Duodenal mucosa (tissue), 2 donors: Measurements from ENCODE around the gene ATP1B4.

ENCODE experiments used
- H3K27ac ChIP-seq: one replicate; pipeline ENCODE4 v1.7.0; 2013; ENCODE audit warnings: low read depth, low read length
- H3K27me3 ChIP-seq, 2 donors: one replicate each; pipeline ENCODE4 v1.7.0; 2013; ENCODE audit warnings: low read length in 2 of 2, control low read depth in 1 of 2; ENCODE audit not compliant: insufficient read depth in 2 of 2, control insufficient read depth in 1 of 2
- H3K36me3 ChIP-seq, 2 donors: one replicate each; pipeline ENCODE4 v1.7.0; 2013; ENCODE audit warnings: low read length in 2 of 2, control low read depth in 1 of 2; ENCODE audit not compliant: insufficient read depth in 2 of 2, control insufficient read depth in 1 of 2
- H3K4me1 ChIP-seq, 2 donors: one replicate each; pipeline ENCODE4 v1.7.0; 2013; ENCODE audit warnings: low read length in 2 of 2, control low read depth in 1 of 2; ENCODE audit not compliant: insufficient read depth in 2 of 2, control insufficient read depth in 1 of 2
- H3K4me3 ChIP-seq, 2 donors: one replicate each; pipeline ENCODE4 v1.7.0; 2013; ENCODE audit warnings: low read length in 2 of 2, low read depth in 1 of 2
- H3K9ac ChIP-seq, 2 donors: one replicate each; pipeline ENCODE4 v1.7.0; 2013; ENCODE audit warnings: low read length in 2 of 2, low read depth in 1 of 2
- H3K9me3 ChIP-seq, 2 donors: one replicate each; pipeline ENCODE4 v1.7.0; 2013; ENCODE audit warnings: low read length in 2 of 2, control low read depth in 1 of 2; ENCODE audit not compliant: control insufficient read depth in 1 of 2

The ATP1B4 gene

DNA sequence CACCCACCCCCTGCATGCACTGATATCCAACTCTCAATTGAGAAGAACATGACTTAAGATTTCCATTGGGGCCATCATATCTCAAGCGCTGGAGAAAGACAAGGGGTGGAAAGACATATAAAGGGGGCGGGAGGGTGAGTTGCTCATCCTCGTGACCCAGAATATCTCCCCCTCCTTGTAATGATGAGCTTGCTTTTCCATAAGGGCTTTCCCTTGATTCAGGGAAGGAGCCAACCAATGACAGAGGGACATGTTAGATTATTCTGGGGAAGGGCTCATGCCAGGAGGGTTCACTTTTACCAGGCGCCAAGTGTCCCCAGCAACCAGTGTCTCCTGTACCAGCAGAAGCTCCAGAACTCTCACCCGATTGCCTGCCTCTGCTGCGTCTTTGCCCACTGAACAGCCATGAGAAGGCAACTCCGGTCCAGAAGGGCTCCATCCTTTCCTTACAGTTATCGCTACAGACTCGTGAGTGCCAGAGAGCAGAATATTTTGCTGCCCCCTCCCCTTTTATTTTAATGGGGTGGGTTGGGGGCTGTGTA lies at the start of gene ATP1B4:
Gene ATP1B4 (plus strand): TSS at position 326 of the 542 bp plus-strand sequence. CDS start 80 bp downstream, at position 406.
- Histone ChIP-seq H3K4me3 (no peak within 1 kb of the TSS), H3K9ac (no peak within 1 kb of the TSS), H3K27me3 (no peaks in the 10 kb centered on the region), H3K4me1 (no peaks in the 10 kb centered on the region), H3K9me3 (no peaks in the 10 kb centered on the region), H3K27ac (no peak within 1 kb of the TSS), H3K36me3 (no peaks in the 10 kb centered on the region)

DNA sequence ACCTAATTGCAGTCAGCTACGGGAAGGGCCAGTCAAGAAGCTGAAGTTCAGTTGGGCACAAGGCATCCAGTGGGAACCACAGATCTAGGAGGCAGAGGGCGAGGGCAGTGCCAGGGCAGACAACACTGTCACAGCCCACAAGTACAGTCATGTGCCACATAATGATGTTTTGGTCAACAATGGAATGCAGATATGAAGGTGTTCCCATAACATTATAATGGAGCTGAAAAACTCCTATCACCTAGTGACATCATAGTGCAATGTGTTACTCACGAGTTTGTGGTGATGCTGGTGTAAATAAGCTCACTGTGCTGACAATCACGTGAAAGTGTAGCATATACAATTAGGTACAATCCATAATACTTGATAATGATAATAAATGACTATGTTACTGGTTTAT lies 46.1 kb upstream of the ATP1B4 start:
- H3K9ac ChIP-seq, result no peak overlapping the region
- H3K27ac ChIP-seq, result no peak overlapping the region
- no peak overlapping the region for H3K4me3 ChIP-seq
- H3K4me1 ChIP-seq, result peaks cover 0 to 2% of the 10 kb centered on the region in 2 donors
- H3K36me3 ChIP-seq, result no peaks in the 10 kb centered on the region
- no peaks in the 10 kb centered on the region for H3K9me3 ChIP-seq
- H3K27me3 ChIP-seq, result peaks cover 9 to 33% of the 10 kb centered on the region in 2 donors

DNA sequence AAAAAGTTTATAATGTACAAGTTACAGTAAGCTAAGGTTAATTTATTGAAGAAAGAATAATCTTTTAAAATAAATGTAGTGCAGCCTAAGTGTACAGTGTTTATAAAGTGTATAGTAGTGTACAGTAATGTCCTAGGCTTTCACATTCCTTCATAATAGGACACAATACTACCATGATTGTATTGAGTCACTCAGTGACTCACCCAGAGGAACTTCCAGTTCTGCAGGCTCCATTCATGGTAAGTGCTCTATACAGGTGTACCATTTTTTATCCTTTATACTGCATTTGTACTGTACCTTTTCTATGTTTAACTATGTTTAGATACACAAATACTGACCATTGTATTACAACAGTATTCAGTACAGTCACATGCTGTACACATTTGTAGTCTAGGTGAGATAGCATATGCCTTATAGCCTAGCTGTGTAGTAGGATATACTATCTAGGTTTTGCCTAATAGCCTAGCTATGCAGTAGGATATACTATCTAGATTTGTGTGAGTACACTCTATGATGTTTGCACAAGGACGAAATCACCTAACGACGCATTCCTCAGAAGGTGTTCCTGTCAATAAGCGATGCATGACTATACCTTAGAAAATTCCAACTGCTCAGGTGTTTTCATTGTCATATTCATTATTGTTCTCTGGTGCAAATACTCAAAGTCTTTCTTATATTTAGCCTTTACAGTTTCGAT lies 45.2 kb upstream of the ATP1B4 start:
- Histone ChIP-seq H3K4me1 (no peaks in the 10 kb centered on the region), H3K27me3 (peaks cover 6 to 26% of the 10 kb centered on the region in 2 donors), H3K27ac (no peak overlapping the region), H3K9me3 (no peaks in the 10 kb centered on the region), H3K36me3 (no peaks in the 10 kb centered on the region), H3K4me3 (no peak overlapping the region), H3K9ac (no peak overlapping the region)

DNA sequence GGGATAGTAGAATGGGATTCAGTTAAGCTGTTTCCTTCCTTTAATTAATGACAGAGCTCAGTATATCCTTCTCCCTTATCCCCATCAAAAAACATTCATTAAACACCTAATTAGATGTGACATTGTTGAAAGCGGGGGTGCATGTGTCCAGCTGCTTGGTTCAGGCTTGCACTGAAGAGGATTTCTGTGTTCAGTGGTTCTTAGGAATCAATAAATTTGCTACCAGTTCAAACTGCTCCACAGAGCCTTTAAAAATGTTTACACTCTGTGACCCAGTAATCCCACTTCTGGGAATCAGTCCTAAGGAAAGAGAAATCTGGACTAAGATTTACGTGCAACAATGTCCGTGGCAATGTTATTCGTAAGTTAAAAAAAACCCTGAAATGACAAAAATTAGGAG lies 43.5 kb upstream of the ATP1B4 start:
- Histone ChIP-seq H3K36me3 (no peaks in the 10 kb centered on the region), H3K27me3 (peaks cover 0 to 17% of the 10 kb centered on the region in 2 donors), H3K9me3 (no peaks in the 10 kb centered on the region), H3K27ac (no peak overlapping the region), H3K4me3 (no peak overlapping the region), H3K4me1 (no peaks in the 10 kb centered on the region), H3K9ac (no peak overlapping the region)

DNA sequence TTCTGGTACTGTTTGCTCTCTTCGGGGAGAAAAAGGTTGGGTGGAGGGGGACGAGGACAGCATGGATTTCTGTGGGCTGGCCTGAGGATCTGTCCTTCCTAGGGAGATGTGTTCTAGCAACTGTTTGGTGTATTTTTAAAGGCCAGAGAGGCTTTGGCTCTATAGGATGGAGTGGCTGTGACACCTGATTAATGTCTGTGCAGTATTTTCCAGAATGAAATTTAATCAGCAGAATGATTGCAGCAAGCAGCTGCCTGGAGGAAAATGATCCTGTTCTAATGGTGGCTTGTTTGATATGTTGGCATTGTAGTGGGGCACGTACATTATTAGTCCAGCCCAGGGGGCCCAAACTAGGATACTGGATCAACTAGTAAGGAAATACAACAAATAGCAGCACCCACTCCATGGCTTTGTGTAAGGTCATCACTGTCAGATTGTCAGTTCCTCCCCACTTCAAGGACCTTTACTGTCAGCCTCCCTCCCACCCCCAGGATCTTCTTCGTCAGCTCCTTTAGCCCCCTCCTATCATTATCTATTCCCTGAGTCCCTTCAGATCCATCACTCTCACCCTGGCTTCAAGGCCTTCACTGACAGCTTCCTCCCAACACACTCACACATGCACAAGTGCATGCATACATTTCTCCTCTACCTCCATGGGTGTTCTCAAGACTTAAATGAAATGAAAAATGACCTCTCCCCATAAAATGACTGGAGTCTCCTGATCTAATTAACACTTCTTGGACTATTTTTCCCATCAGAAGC lies 40.2 kb upstream of the ATP1B4 start:
- Histone ChIP-seq H3K4me3 (no peak overlapping the region), H3K9ac (no peak overlapping the region), H3K27ac (no peak overlapping the region)

DNA sequence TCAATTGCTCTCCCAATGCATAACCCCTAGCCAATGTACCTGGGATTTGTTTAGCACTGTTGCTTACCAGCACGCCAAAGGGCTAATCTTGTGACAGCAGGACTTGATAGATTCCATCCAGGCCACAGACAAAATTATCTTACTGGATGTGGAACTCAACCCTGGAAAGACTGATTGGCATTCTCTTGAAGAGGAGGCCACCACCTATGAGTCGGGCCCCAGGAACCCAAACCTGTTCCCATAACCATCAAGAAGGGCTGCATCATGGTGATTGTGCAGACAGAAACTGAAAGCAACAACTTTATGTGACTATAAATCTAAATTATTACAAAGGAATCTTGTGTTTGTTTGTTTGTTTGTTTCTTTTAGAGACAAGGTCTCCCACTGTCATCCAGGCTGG lies 30.8 kb upstream of the ATP1B4 start:
- no peaks in the 10 kb centered on the region for H3K27me3 ChIP-seq
- no peak overlapping the region for H3K27ac ChIP-seq
- H3K4me3 ChIP-seq, result no peak overlapping the region
- no peaks in the 10 kb centered on the region for H3K4me1 ChIP-seq
- H3K9ac ChIP-seq, result no peak overlapping the region
- H3K36me3 ChIP-seq, result no peaks in the 10 kb centered on the region
- no peaks in the 10 kb centered on the region for H3K9me3 ChIP-seq

More for the DNA sequence above, 40.2 kb upstream of the ATP1B4 start:
- Histone ChIP-seq H3K4me1 (no peaks in the 10 kb centered on the region), H3K36me3 (no peaks in the 10 kb centered on the region), H3K27me3 (peaks cover 0 to 17% of the 10 kb centered on the region in 2 donors), H3K9me3 (no peaks in the 10 kb centered on the region)

DNA sequence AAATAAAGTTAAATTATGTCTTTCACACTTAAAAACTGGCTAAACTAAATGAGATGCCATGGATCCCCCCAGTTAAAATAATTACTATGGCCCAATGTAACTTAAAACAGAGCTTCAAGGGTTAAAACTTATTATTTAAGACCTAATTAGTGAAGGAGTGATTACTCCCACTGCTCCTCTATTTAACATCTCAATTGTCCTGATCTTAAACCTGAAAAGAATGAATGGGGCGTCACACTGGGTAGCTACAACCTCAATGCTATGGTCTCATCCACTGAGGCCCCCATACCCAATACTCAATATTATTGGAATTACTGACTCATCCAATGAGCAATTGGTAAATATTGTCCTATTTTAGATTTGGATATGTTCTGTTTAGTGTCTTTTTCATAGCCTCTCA lies 29.5 kb upstream of the ATP1B4 start:
- no peak overlapping the region for H3K9ac ChIP-seq
- no peaks in the 10 kb centered on the region for H3K36me3 ChIP-seq
- H3K27me3 ChIP-seq, result no peaks in the 10 kb centered on the region
- H3K27ac ChIP-seq, result no peak overlapping the region
- H3K9me3 ChIP-seq, result peaks cover 0 to 10% of the 10 kb centered on the region in 2 donors
- no peak overlapping the region for H3K4me3 ChIP-seq
- no peaks in the 10 kb centered on the region for H3K4me1 ChIP-seq

DNA sequence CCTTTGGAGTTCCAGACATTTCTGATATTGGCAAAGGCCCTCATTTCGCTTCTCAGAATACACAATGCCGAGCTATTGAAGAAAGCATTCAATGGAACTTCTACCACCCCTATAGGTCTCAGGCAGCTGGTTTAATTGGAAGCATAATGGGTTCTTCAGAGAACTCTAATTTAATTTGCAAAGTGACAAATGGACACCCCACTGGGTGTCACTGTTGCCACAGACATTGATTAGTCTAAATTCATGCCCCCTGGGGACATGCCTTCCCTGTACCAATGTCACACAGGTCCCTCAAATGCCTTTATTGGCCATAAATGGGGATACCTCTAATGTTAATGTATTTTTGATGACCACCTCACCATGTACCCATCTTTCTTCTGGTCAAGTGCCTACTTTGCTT lies 27.7 kb upstream of the ATP1B4 start:
- H3K27me3 ChIP-seq, result no peaks in the 10 kb centered on the region
- H3K27ac ChIP-seq, result no peak overlapping the region

DNA sequence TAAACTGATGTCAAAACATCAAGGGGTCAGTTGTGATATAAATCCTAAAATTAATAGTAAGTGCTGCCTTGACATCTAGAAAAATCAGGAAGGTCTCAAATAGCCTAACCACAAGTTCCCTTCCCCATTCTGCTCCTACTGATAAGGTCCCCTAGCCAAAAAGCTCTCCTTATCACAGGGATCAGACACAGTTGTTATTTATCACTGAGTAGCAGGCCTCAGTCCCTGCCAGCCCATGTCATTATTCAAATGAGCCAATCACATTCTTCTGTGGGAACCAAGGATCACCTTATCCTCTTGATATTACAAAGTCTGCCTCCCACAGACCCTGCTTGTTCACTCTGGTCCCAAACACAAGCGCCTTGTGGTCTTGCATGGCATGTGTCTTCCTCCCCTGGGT lies 27.3 kb upstream of the ATP1B4 start:
- Histone ChIP-seq H3K9ac (no peak overlapping the region), H3K4me1 (no peaks in the 10 kb centered on the region), H3K4me3 (no peak overlapping the region), H3K36me3 (no peaks in the 10 kb centered on the region), H3K27me3 (no peaks in the 10 kb centered on the region), H3K9me3 (peaks cover 0 to 10% of the 10 kb centered on the region in 2 donors), H3K27ac (no peak overlapping the region)

More for the DNA sequence above, 27.7 kb upstream of the ATP1B4 start:
- Histone ChIP-seq H3K4me3 (no peak overlapping the region), H3K36me3 (no peaks in the 10 kb centered on the region), H3K9me3 (peaks cover 0 to 10% of the 10 kb centered on the region in 2 donors), H3K9ac (no peak overlapping the region), H3K4me1 (no peaks in the 10 kb centered on the region)

DNA sequence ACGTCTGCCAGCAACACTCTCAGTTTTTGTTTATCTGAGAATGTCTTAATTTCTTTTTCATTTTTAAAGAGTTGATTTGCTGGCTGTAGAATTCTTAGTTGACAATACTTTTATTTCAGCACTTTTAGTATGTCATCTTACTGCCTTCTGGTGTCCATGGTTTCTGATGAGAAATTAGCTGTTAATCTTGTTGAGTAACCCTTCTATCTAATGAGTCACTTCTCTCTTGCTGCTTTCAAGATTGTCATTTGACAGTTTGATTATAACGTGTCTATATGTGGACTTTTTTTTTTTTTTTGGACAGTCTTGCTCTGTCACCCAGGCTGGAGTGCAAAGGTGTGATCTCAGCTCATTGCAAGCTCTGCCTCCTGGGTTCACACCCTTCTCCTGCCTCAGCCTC lies 26.6 kb upstream of the ATP1B4 start:
- H3K4me1 ChIP-seq, result no peaks in the 10 kb centered on the region
- H3K9ac ChIP-seq, result no peak overlapping the region
- no peaks in the 10 kb centered on the region for H3K36me3 ChIP-seq
- no peak overlapping the region for H3K27ac ChIP-seq
- no peaks in the 10 kb centered on the region for H3K27me3 ChIP-seq
- peaks cover 0 to 10% of the 10 kb centered on the region in 2 donors for H3K9me3 ChIP-seq
- H3K4me3 ChIP-seq, result no peak overlapping the region
